H9 (cell line): ENCODE measurements around the gene CALHM3. TPM values are rescaled to one million over a fixed set of nuclear protein-coding genes. Genes with fewer than 3 reads are reported as not detected.

ENCODE experiments used
- DNase-seq: peaks from one replicate; pipeline ENCODE4 v3.0.0-alpha.2; 2017
- H2AFZ ChIP-seq: one replicate; pipeline ENCODE4 v1.6.1; 2013; ENCODE audit warnings: mild to moderate bottlenecking, low read length, control low read depth, moderate library complexity
- H2AK5ac ChIP-seq: 2 replicates; pipeline ENCODE4 v1.6.1; 2013; ENCODE audit warnings: low read length, control low read depth, mixed read lengths; ENCODE audit not compliant: insufficient read length
- H2BK120ac ChIP-seq: one replicate; pipeline ENCODE4 v1.6.1; 2013; ENCODE audit warnings: low read depth, mild to moderate bottlenecking, low read length, control low read depth, inconsistent platforms; ENCODE audit not compliant: poor library complexity, severe bottlenecking
- H2BK12ac ChIP-seq: 2 replicates; pipeline ENCODE4 v1.6.1; 2013; ENCODE audit warnings: low read length, control low read depth, mixed read lengths, low read depth; ENCODE audit not compliant: insufficient read length
- H2BK15ac ChIP-seq: 2 replicates; pipeline ENCODE4 v1.6.1; 2013; ENCODE audit warnings: low read depth, low read length, control low read depth
- H2BK20ac ChIP-seq: one replicate; pipeline ENCODE4 v1.6.1; 2013; ENCODE audit warnings: low read depth, mild to moderate bottlenecking, low read length, control low read depth, inconsistent platforms; ENCODE audit not compliant: poor library complexity, severe bottlenecking
- H2BK5ac ChIP-seq: 2 replicates; pipeline ENCODE4 v1.6.1; 2013; ENCODE audit warnings: low read length, control low read depth, mixed read lengths; ENCODE audit not compliant: insufficient read length
- H3K14ac ChIP-seq: 2 replicates; pipeline ENCODE4 v1.6.1; 2013; ENCODE audit warnings: low read length, control low read depth; ENCODE audit not compliant: insufficient read depth
- H3K18ac ChIP-seq: 2 replicates; pipeline ENCODE4 v1.6.1; 2013; ENCODE audit warnings: low read depth, mild to moderate bottlenecking, mixed read lengths, low read length, control low read depth; ENCODE audit not compliant: insufficient read length
- H3K23ac ChIP-seq: 2 replicates; pipeline ENCODE4 v1.6.1; 2013; ENCODE audit warnings: low read length, control low read depth, mixed read lengths, low read depth; ENCODE audit not compliant: insufficient read length
- H3K23me2 ChIP-seq: 2 replicates; pipeline ENCODE4 v1.6.1; 2013; ENCODE audit warnings: low read depth, mild to moderate bottlenecking, mixed read lengths, low read length, control low read depth; ENCODE audit not compliant: insufficient read length, poor library complexity, severe bottlenecking
- H3K27ac ChIP-seq: 2 replicates; pipeline ENCODE4 v1.5.1; 2013; ENCODE audit warnings: low read length, control low read depth, mixed read lengths, low read depth; ENCODE audit not compliant: insufficient read length
- H3K27me3 ChIP-seq: 2 replicates; pipeline ENCODE4 v1.6.1; 2013; ENCODE audit warnings: low read length, control low read depth, inconsistent platforms; ENCODE audit not compliant: insufficient read depth
- H3K4ac ChIP-seq: 2 replicates; pipeline ENCODE4 v1.6.1; 2013; ENCODE audit warnings: low read depth, mild to moderate bottlenecking, control low read depth, inconsistent platforms, low read length, moderate library complexity
- H3K4me1 ChIP-seq: 2 replicates; pipeline ENCODE4 v1.6.1; 2013; ENCODE audit warnings: low read length, control low read depth, inconsistent platforms; ENCODE audit not compliant: insufficient read depth
- H3K4me2 ChIP-seq: 2 replicates; pipeline ENCODE4 v1.6.1; 2013; ENCODE audit warnings: low read length, control low read depth, mixed read lengths; ENCODE audit not compliant: insufficient read length, insufficient read depth
- H3K56ac ChIP-seq: 2 replicates; pipeline ENCODE4 v1.6.1; 2013; ENCODE audit warnings: low read depth, mild to moderate bottlenecking, mixed read lengths, low read length, control low read depth; ENCODE audit not compliant: insufficient read length
- H3K79me1 ChIP-seq: 2 replicates; pipeline ENCODE4 v1.6.1; 2013; ENCODE audit warnings: low read depth, mild to moderate bottlenecking, moderate library complexity, low read length, control low read depth, inconsistent platforms; ENCODE audit not compliant: insufficient read depth, poor library complexity, severe bottlenecking
- H3K79me2 ChIP-seq: 2 replicates; pipeline ENCODE4 v1.6.1; 2013; ENCODE audit warnings: low read length, control low read depth, inconsistent platforms; ENCODE audit not compliant: insufficient read depth
- H3K9ac ChIP-seq: 2 replicates; pipeline ENCODE4 v1.6.1; 2013; ENCODE audit warnings: low read length, control low read depth, mixed read lengths; ENCODE audit not compliant: insufficient read length; ENCODE audit errors: extremely low read depth
- H3K9me3 ChIP-seq: one replicate; pipeline ENCODE4 v1.6.1; 2013; ENCODE audit warnings: low read depth, low read length, inconsistent platforms; ENCODE audit not compliant: control insufficient read depth
- H3T11ph ChIP-seq: one replicate; pipeline ENCODE4 v1.6.1; 2013; ENCODE audit warnings: mild to moderate bottlenecking, low read length, control low read depth, inconsistent platforms
- H4K20me1 ChIP-seq: one replicate; pipeline ENCODE4 v1.6.1; 2013; ENCODE audit not compliant: control insufficient read depth, insufficient read length, insufficient read depth
- H4K5ac ChIP-seq: 2 replicates; pipeline ENCODE4 v1.6.1; 2013; ENCODE audit warnings: low read depth, mild to moderate bottlenecking, mixed read lengths, low read length, control low read depth; ENCODE audit not compliant: insufficient read length
- H4K8ac ChIP-seq: replicated peaks from 2 replicates; pipeline ENCODE4 v1.6.1; 2013; ENCODE audit warnings: low read length, control low read depth, mixed read lengths, low read depth; ENCODE audit not compliant: insufficient read length
- H4K91ac ChIP-seq: 2 replicates; pipeline ENCODE4 v1.6.1; 2013; ENCODE audit warnings: low read depth, mild to moderate bottlenecking, moderate library complexity, mixed read lengths, low read length, control low read depth; ENCODE audit not compliant: insufficient read length
- H3K27ac Mint-ChIP-seq, 3 experiments: 2 replicates in 2 of 3; 3 replicates in 1 of 3; pipeline ENCODE4 v1.8.0; 2020 to 2021; ENCODE audit warnings: mixed read lengths in 3 of 3, mild to moderate bottlenecking in 1 of 3, moderate library complexity in 1 of 3
- H3K27me3 Mint-ChIP-seq: 2 replicates; pipeline ENCODE4 v1.8.0; 2021; ENCODE audit warnings: low read depth, mild to moderate bottlenecking, moderate library complexity, mixed read lengths
- H3K36me3 Mint-ChIP-seq, 3 experiments: 2 replicates in 2 of 3; 3 replicates in 1 of 3; pipeline ENCODE4 v1.8.0; 2020 to 2021; ENCODE audit warnings: low read depth in 3 of 3, mixed read lengths in 3 of 3; ENCODE audit not compliant: insufficient read depth in 1 of 3
- H3K4me1 Mint-ChIP-seq, 2 experiments: 2 replicates each; pipeline ENCODE4 v1.8.0; 2020; ENCODE audit warnings: mixed read lengths in 2 of 2
- H3K4me3 Mint-ChIP-seq, 2 experiments: 2 replicates in 1 of 2; 3 replicates in 1 of 2; pipeline ENCODE4 v1.8.0; 2020 to 2021; ENCODE audit warnings: mild to moderate bottlenecking in 2 of 2, mixed read lengths in 2 of 2, moderate library complexity in 1 of 2
- H3K9me3 Mint-ChIP-seq, 2 experiments: 2 replicates in 1 of 2; 3 replicates in 1 of 2; pipeline ENCODE4 v1.8.0; 2020; ENCODE audit warnings: mild to moderate bottlenecking in 2 of 2, mixed read lengths in 2 of 2, moderate library complexity in 1 of 2
- WGBS: extraction: QIAGEN DNeasy Blood & Tissue Kit; methylation state at CpG from one replicate; pipeline ENCODE4 v1.1.7; 2013; ENCODE audit warnings: missing lambda C conversion rate, low lambda C conversion rate, mixed read lengths; ENCODE audit not compliant: insufficient read length; ENCODE audit errors: extremely low coverage; 5-methylcytosine and 5-hydroxymethylcytosine counted together
- total RNA-seq: library from RNA; stranded (reverse); gene quantifications from 2 replicates; pipeline ENCODE4 v1.2.1, GENCODE V29; 2021
- TF ChIP-seq, protein P1 (sequence below): fragments of 200-600 bp; sonication (generic); conservative IDR thresholded peaks from 3 replicates; pipeline ENCODE4 v1.8.0; 2021; ENCODE audit warnings: antibody characterized with exemption, mild to moderate bottlenecking

Gene CALHM3
- total RNA-seq, 1 experiment from 2014 or later = not detected

DNA sequence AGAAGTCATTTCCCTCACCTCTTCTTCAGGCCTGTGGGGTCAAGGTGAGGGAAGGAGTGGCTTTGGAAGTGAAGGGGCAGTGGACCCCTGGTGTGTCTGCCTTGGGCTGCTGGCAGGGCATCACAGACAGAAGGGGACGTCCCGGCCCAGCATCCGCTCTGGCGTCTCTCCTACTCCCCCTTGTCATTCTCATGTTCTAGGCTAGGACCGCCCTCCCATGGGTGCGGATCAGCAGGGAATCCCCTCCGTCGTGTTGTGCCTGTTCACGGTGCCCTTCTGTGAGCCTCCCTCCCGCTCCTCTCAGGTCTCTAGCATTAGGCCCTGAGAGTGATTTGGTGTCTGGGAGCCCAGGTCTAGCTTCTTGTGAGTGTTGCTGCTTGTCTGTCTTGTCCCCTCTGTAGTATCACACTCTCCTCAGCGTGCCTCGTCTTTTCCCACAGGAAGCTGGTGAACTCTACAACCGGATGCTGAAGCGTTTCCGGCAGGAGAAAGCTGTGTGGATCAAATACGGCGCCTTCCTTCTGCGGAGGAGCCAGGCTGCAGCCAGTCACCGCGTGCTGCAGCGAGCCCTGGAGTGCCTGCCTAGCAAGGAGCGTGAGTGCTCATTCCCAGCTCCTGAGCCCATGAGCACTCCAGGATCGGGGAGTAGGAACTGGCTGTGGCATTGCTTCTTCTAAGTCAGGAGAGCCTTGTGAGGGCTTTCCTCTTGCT, 35.4 kb downstream of the CALHM3 start:
- Histone ChIP-seq H3K9ac (no peak overlapping the region), H3K18ac (no peak overlapping the region), H2BK120ac (no peak overlapping the region), H3K27ac (no peak overlapping the region), H2BK20ac (no peak overlapping the region), H3K4me2 (no peak overlapping the region), H3K23me2 (no peaks in the 10 kb centered on the region), H4K5ac (no peak overlapping the region), H3K79me2 (no peaks in the 10 kb centered on the region), H4K20me1 (no peaks in the 10 kb centered on the region), H3K14ac (no peak overlapping the region), H3K56ac (no peak overlapping the region), H4K91ac (no peak overlapping the region), H2BK5ac (no peak overlapping the region), H3K23ac (no peak overlapping the region), H2AK5ac (no peak overlapping the region), H2BK12ac (no peak overlapping the region), H2AFZ (no peak overlapping the region), H3K79me1 (no peaks in the 10 kb centered on the region), H4K8ac (no peak overlapping the region), H3K27me3 (no peaks in the 10 kb centered on the region), H3T11ph (no peak overlapping the region), H3K4me1 (no peaks in the 10 kb centered on the region), H3K4ac (no peak overlapping the region), H2BK15ac (no peak overlapping the region), H3K9me3 (no peaks in the 10 kb centered on the region)
- TF ChIP-seq, protein P1, sequence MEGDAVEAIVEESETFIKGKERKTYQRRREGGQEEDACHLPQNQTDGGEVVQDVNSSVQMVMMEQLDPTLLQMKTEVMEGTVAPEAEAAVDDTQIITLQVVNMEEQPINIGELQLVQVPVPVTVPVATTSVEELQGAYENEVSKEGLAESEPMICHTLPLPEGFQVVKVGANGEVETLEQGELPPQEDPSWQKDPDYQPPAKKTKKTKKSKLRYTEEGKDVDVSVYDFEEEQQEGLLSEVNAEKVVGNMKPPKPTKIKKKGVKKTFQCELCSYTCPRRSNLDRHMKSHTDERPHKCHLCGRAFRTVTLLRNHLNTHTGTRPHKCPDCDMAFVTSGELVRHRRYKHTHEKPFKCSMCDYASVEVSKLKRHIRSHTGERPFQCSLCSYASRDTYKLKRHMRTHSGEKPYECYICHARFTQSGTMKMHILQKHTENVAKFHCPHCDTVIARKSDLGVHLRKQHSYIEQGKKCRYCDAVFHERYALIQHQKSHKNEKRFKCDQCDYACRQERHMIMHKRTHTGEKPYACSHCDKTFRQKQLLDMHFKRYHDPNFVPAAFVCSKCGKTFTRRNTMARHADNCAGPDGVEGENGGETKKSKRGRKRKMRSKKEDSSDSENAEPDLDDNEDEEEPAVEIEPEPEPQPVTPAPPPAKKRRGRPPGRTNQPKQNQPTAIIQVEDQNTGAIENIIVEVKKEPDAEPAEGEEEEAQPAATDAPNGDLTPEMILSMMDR = no peak
- Mint-ChIP-seq H3K27me3 (no peaks in the 10 kb centered on the region), H3K4me3 (no peak overlapping the region; a peak in 1 of 5 replicates), H3K4me1 (peaks cover 0 to 3% of the 10 kb centered on the region in 2 experiments; a peak in 1 of 4 replicates), H3K36me3 (peaks cover 52 to 90% (median 85%) of the 10 kb centered on the region in 3 experiments), H3K9me3 (no peaks in the 10 kb centered on the region), H3K27ac (no peak overlapping the region; a peak in 1 of 7 replicates)
- no peak for DNase-seq
- no CpG with 5 or more reads among the region's 23 CpGs for WGBS
